Ascending aorta (tissue), 2 donors: ENCODE measurements around the gene GATAD2A. TPM values are rescaled to one million over a fixed set of nuclear protein-coding genes. Genes with fewer than 3 reads are reported as not detected.

Source experiments
- DNase-seq, 2 donors: peaks; one replicate each; pipeline ENCODE4 v3.0.0-alpha.2; 2019; ENCODE audit warnings: low spot score in 2 of 2
- H3K27ac ChIP-seq, 2 donors: fragments of 200-600 bp; sonication (generic); one replicate each; pipeline ENCODE4 v1.5.1; 2016 to 2017; ENCODE audit warnings: mild to moderate bottlenecking in 1 of 2
- H3K27me3 ChIP-seq: fragments of 200-600 bp; sonication (generic); one replicate; pipeline ENCODE4 v1.5.1; 2017
- H3K36me3 ChIP-seq, 2 donors: fragments of 200-600 bp; sonication (generic); one replicate each; pipeline ENCODE4 v1.5.1; 2016
- H3K4me1 ChIP-seq, 2 donors: fragments of 200-600 bp; sonication (generic); one replicate each; pipeline ENCODE4 v1.5.1; 2016 to 2017; ENCODE audit warnings: mild to moderate bottlenecking in 1 of 2
- H3K4me3 ChIP-seq, 2 donors: fragments of 200-600 bp; sonication (generic); one replicate each; pipeline ENCODE4 v1.5.1; 2016 to 2017; ENCODE audit warnings: mild to moderate bottlenecking in 1 of 2
- H3K9me3 ChIP-seq, 2 donors: fragments of 200-600 bp; sonication (generic); one replicate each; pipeline ENCODE4 v1.5.1; 2016
- intact Hi-C: fragments of 100-400 bp; cut with DNase I; formaldehyde crosslinking; loops from one replicate; pipeline ENCODE4 v1.15.1; 2023
- total RNA-seq: library from RNA; depleted of rRNA; stranded (reverse); fragments of >200 nt; gene quantifications from one replicate; pipeline ENCODE4 v1.1.0, GENCODE V29; 2016
- TF ChIP-seq, protein P1 (sequence below), 3 experiments: fragments of 200-600 bp in 2 of 3; fragments of 450-650 bp in 1 of 3; sonication (generic) in 2 of 3; IDR thresholded peaks; one replicate each; pipeline ENCODE4 v1.5.1; 2016 to 2019; ENCODE audit warnings: antibody characterized with exemption in 3 of 3, mild to moderate bottlenecking in 1 of 3, moderate library complexity in 1 of 3

GATAD2A gene
- total RNA-seq, 1 donor from 2014 or later: 63.3 TPM

DNA sequence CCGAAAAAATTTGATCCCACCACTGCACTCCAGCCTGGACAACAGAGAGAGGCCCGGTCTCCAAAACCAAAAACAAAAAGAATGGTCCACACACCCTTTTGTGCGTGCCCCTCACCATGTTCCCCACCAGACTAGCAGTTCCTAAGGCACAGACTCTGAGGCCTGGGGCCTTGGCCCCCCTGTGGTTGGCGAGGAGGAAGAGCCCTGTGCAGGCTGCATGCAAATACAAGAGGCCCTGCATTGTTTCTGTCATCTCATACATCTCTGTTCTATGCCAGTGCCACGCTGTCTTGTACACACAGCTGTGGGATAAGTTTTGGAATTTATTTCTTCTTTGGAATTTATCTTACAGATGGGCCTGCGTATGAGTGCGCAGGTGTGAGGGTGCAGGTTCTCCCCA, 118.6 kb downstream of the GATAD2A start:
- no peak for DNase-seq
- Histone ChIP-seq H3K9me3 (no peaks in the 10 kb centered on the region), H3K27ac (no peak overlapping the region), H3K4me3 (no peak overlapping the region), H3K36me3 (peaks cover 27 to 45% of the 10 kb centered on the region in 2 donors), H3K4me1 (peaks cover 0 to 2% of the 10 kb centered on the region in 2 donors), H3K27me3 (no peaks in the 10 kb centered on the region)
- TF ChIP-seq, protein P1, sequence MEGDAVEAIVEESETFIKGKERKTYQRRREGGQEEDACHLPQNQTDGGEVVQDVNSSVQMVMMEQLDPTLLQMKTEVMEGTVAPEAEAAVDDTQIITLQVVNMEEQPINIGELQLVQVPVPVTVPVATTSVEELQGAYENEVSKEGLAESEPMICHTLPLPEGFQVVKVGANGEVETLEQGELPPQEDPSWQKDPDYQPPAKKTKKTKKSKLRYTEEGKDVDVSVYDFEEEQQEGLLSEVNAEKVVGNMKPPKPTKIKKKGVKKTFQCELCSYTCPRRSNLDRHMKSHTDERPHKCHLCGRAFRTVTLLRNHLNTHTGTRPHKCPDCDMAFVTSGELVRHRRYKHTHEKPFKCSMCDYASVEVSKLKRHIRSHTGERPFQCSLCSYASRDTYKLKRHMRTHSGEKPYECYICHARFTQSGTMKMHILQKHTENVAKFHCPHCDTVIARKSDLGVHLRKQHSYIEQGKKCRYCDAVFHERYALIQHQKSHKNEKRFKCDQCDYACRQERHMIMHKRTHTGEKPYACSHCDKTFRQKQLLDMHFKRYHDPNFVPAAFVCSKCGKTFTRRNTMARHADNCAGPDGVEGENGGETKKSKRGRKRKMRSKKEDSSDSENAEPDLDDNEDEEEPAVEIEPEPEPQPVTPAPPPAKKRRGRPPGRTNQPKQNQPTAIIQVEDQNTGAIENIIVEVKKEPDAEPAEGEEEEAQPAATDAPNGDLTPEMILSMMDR (IDR thresholded peaks at IDR 0.05): no peak
- intact Hi-C loops: no loop called here

DNA sequence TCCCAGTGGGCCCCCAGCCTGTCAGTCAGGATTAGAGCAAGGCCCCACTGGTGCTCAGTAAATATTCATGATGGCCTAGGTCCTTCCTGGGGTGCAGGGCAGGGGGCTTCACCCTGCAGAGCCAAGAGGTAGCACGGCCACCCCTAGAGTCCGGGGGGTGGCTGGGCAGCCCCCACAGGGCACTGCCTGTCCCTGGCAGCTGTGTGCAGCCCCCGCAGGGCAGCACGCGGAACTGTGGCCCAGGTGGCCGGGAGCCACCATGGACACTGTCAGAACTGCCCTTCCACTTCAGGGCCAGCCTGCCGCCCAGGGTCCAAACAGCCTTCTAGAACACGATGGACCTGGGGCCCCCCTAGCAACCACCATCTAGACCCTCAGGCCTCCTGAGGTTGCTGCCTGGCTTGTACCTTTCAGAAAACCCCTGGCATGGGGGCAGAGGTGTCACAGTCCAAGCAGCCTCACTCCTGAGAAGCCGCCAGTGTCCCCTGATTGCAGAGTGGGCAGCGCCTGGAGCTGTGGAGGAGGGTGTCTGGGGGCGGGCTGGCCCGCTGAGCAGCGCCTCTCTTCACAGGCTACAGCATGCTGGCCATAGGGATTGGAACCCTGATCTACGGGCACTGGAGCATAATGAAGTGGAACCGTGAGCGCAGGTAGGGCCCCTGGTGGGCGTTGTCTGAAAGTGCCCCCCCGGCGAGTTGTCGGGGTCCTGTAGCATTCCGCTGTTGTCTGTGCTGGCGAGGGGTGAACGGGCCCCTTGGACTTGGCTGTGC, 120.3 kb downstream of the GATAD2A start:
- H3K9me3 ChIP-seq: no peaks in the 10 kb centered on the region
- intact Hi-C loops: no loop called here
- H3K27ac ChIP-seq: no peak overlapping the region
- peaks cover 0 to 2% of the 10 kb centered on the region in 2 donors for H3K4me1 ChIP-seq
- H3K27me3 ChIP-seq: no peaks in the 10 kb centered on the region
- no peak overlapping the region for H3K4me3 ChIP-seq
- peaks cover 27 to 37% of the 10 kb centered on the region in 2 donors for H3K36me3 ChIP-seq
- DNase-seq: no peak
- TF ChIP-seq, protein P1 (IDR thresholded peaks at IDR 0.05): no peak

DNA sequence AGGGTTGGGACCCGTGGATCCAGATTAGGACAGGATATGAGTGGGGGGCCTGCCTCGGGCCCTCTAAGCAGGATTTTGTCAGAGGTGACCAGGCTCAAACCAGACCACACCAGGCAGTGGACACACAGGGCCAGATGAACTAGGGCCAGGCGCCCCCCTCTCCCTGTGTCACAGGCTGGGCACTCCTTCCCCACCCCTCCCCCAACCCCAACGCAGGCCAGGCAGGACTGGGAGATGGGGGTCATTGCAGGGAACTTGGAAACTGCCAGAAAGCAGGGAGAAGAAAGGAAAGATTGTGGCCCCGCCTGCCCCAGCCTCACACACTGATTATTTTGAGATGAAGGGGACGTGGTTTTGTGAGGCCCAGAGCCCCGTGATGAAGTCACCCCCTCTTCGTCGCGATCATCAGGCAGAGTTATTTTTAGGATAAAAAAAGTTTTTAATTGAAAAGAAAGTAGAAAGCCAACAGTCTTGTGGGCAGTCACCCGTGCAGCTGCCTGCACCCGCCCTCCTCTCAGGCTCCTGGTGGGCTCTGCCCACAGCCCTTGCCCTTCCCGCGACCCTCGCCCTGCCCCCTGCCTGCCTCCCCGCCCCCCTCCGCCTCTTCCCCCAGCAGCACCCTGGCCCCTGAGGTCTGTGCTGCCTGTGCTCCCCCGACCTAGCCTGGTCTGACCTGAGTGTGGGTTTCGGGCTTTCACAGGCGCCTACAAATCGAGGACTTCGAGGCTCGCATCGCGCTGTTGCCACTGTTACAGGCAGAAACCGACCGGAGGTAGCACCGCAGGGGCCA, 121.3 kb downstream of the GATAD2A start:
- Histone ChIP-seq H3K9me3 (no peaks in the 10 kb centered on the region), H3K27me3 (no peaks in the 10 kb centered on the region), H3K4me3 (no peak overlapping the region), H3K27ac (no peak overlapping the region), H3K36me3 (peaks cover 27 to 37% of the 10 kb centered on the region in 2 donors), H3K4me1 (peaks cover 0 to 2% of the 10 kb centered on the region in 2 donors)
- TF ChIP-seq, protein P1 (IDR thresholded peaks at IDR 0.05): no peak
- intact Hi-C loops: no loop called here
- no peak for DNase-seq

DNA sequence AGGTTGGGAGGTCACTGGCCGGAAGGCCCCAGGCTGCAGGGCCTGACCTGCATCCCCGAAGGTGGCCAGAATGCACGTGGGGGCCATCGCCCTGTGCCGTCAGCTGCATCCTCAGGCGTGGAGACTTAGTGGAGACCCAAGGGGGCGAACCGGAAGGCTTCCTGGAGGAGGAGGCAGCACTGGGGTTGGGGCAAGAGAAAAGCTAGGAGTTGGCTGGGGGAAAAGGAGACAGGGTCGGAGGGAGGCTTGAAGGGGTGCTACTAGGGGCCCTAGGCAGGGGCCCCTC, 121.8 kb downstream of the GATAD2A start:
- Histone ChIP-seq H3K27ac (no peak overlapping the region), H3K36me3 (peaks cover 27 to 37% of the 10 kb centered on the region in 2 donors), H3K4me3 (no peak overlapping the region), H3K27me3 (no peaks in the 10 kb centered on the region), H3K4me1 (peaks cover 0 to 2% of the 10 kb centered on the region in 2 donors), H3K9me3 (no peaks in the 10 kb centered on the region)
- TF ChIP-seq, protein P1 (IDR thresholded peaks at IDR 0.05): no peak
- DNase-seq: no peak
- intact Hi-C loops: no loop called here

DNA sequence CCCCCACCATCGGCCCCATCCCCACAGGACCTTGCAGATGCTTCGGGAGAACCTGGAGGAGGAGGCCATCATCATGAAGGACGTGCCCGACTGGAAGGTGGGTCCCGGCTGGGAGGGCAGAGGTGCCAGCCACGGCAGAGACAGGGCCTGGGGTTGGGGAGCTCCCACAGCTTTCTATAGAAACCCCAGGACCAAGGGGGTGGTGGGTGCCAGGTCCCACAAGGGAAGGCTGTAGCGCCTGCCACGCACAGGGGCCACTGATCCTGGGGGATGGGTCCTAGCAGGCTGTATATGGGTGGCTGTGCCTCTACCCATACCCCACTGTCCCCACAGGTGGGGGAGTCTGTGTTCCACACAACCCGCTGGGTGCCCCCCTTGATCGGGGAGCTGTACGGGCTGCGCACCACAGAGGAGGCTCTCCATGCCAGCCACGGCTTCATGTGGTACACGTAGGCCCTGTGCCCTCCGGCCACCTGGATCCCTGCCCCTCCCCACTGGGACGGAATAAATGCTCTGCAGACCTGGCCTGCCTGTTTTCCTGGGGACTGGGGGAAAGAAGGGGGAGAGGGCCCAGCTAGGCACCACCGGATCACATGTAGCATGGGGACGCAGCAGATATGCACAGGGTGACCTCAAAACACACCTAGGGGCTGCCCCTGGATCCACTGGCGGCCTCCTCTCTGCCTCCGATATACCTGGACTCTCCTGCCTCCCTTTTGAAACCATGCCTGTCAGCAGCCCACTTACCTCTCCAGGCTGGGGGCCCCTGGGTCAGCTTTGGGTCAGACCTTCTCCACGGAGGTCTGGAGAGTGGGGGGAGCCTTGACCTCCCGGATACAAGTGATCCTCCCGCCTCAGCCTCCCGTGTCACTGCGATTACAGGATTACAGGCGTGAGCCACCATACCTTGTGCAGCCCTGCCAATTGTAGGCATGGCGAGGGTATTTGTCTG, 122.5 kb downstream of the GATAD2A start:
- Histone ChIP-seq H3K4me3 (no peak overlapping the region), H3K4me1 (peaks cover 0 to 2% of the 10 kb centered on the region in 2 donors), H3K27me3 (no peaks in the 10 kb centered on the region), H3K9me3 (no peaks in the 10 kb centered on the region), H3K27ac (no peak overlapping the region), H3K36me3 (peaks cover 27 to 37% of the 10 kb centered on the region in 2 donors)
- intact Hi-C loops: no loop called here
- TF ChIP-seq, protein P1 (IDR thresholded peaks at IDR 0.05): no peak
- DNase-seq: no peak
